Keratinocyte (primary cell): ENCODE data around the gene LMBR1.

Experiments
- CTCF ChIP-seq, 3 experiments: IDR thresholded peaks in 1 of 3; conservative IDR thresholded peaks in 1 of 3; optimal IDR thresholded peaks in 1 of 3; 2 replicates in 2 of 3; 3 replicates in 1 of 3; pipeline versions ENCODE3 to v1.5.1; 2011; ENCODE audit warnings: low read length in 3 of 3, mild to moderate bottlenecking in 3 of 3, moderate library complexity in 2 of 3, control low read depth in 1 of 3, inconsistent platforms in 1 of 3; ENCODE audit not compliant: insufficient read depth in 2 of 3; ENCODE audit errors: extremely low read depth in 1 of 3
- EZH2 ChIP-seq: IDR thresholded peaks from one replicate; pipeline ENCODE4 v1.6.1; 2012; ENCODE audit warnings: inconsistent platforms, mild to moderate bottlenecking, low read length, moderate library complexity

GRCh38 chr7:156776527-156776926 lies 116.5 kb downstream of the LMBR1 start:
- TF ChIP-seq CTCF (optimal IDR thresholded peaks at IDR 0.05 in 1 of 3, IDR thresholded peaks at IDR 0.05 in 1 of 3, conservative IDR thresholded peaks at IDR 0.05 in 1 of 3; ENCODE audit: extremely low read depth in 1 of 3, insufficient read depth in 2 of 3, low read length in 3 of 3) (no peak), EZH2 (no peak)
